Osteoblast (primary cell): ENCODE data around the gene TAB2. TPM values are rescaled to one million over a fixed set of nuclear protein-coding genes. Genes with fewer than 3 reads are reported as not detected.

Experiments used
- DNase-seq: peaks from one replicate; pipeline ENCODE4 v3.0.0; 2011; ENCODE audit warnings: low spot score, mixed read lengths; ENCODE audit not compliant: insufficient read length; ENCODE audit errors: missing footprints
- H2AFZ ChIP-seq: 2 replicates; pipeline ENCODE4 v1.6.0; 2011; ENCODE audit warnings: mild to moderate bottlenecking, low read length
- H3K27ac ChIP-seq: 2 replicates; pipeline ENCODE4 v1.5.1; 2011; ENCODE audit warnings: mild to moderate bottlenecking, low read depth, low read length, moderate library complexity
- H3K27me3 ChIP-seq: 2 replicates; pipeline ENCODE4 v1.6.0; 2012; ENCODE audit warnings: mild to moderate bottlenecking, control low read depth, inconsistent platforms, low read length, moderate library complexity; ENCODE audit not compliant: insufficient read depth
- H3K36me3 ChIP-seq: 2 replicates; pipeline ENCODE4 v1.5.1; 2011; ENCODE audit warnings: mild to moderate bottlenecking, low read length, control low read depth, moderate library complexity; ENCODE audit not compliant: insufficient read depth
- H3K4me1 ChIP-seq: 2 replicates; pipeline ENCODE4 v1.5.1; 2011; ENCODE audit warnings: mild to moderate bottlenecking, low read length, control low read depth, moderate library complexity; ENCODE audit not compliant: insufficient read depth
- H3K4me2 ChIP-seq: 2 replicates; pipeline ENCODE4 v1.6.0; 2011; ENCODE audit warnings: mild to moderate bottlenecking, low read length; ENCODE audit not compliant: insufficient read depth
- H3K4me3 ChIP-seq: fragments of 200-600 bp; sonication (generic); 3 replicates; pipeline ENCODE4 v1.5.1; 2012; ENCODE audit warnings: mild to moderate bottlenecking, low read length, inconsistent platforms; ENCODE audit not compliant: insufficient read depth
- H3K79me2 ChIP-seq: 2 replicates; pipeline ENCODE4 v1.6.0; 2012; ENCODE audit warnings: mild to moderate bottlenecking, low read length, control low read depth, inconsistent platforms; ENCODE audit not compliant: insufficient read depth
- H3K9me3 ChIP-seq: 2 replicates; pipeline ENCODE4 v1.5.1; 2011; ENCODE audit warnings: low read depth, low read length, control low read depth
- H4K20me1 ChIP-seq: 2 replicates; pipeline ENCODE4 v1.6.0; 2012; ENCODE audit warnings: mild to moderate bottlenecking, low read length, control low read depth; ENCODE audit not compliant: insufficient read depth
- total RNA-seq: library from RNA; depleted of rRNA; stranded (reverse); fragments of >200 nt; gene quantifications from 2 replicates; pipeline ENCODE4 v1.2.3, GENCODE V29; 2012
- TF ChIP-seq, protein P1 (sequence below): IDR thresholded peaks from 2 replicates; pipeline ENCODE4 v1.5.1; 2011; ENCODE audit warnings: mild to moderate bottlenecking, low read depth, low read length, moderate library complexity; ENCODE audit errors: extremely low read depth

Gene TAB2
- total RNA-seq, 1 donor = 28.2 TPM

DNA sequence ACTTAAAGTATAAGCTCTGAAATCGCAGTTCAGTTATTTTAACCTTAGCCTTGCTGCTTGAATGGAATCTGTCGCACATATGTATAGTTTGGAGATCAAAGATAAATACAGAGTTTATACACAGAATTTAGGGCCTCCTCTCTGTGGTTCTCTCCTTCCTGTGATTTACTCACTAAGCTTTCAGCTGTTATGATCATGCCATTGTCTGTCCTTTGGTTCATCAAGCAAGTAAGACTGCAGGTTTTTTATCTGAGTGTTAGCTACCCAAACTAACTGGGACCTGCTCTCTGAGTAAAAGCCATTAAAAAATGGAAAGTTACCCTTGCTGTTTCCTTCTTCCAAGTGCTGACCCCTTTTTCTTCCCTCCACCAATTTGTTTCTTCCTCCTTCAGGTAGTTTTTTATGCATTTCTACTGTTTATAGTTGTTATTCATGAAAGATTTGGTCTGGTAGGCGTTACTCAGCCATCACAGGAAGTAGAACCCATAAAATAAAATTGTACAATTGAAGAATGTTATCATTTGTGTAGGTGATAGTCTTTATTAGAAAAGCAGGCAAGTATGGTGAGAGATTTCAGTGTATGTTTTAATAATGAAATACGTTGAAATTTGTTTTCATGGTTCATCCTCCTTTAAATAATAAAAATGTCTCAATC lies 48.9 kb downstream of the TAB2 start:
- Histone ChIP-seq H3K4me1 (no peaks in the 10 kb centered on the region), H2AFZ (no peak overlapping the region), H3K4me3 (no peak overlapping the region), H3K79me2 (peaks cover 95% of the 10 kb centered on the region), H3K9me3 (no peaks in the 10 kb centered on the region), H3K27ac (no peak overlapping the region), H3K27me3 (no peaks in the 10 kb centered on the region), H3K4me2 (no peak overlapping the region), H3K36me3 (peaks cover 8% of the 10 kb centered on the region), H4K20me1 (peaks cover 78% of the 10 kb centered on the region)
- TF ChIP-seq, protein P1, sequence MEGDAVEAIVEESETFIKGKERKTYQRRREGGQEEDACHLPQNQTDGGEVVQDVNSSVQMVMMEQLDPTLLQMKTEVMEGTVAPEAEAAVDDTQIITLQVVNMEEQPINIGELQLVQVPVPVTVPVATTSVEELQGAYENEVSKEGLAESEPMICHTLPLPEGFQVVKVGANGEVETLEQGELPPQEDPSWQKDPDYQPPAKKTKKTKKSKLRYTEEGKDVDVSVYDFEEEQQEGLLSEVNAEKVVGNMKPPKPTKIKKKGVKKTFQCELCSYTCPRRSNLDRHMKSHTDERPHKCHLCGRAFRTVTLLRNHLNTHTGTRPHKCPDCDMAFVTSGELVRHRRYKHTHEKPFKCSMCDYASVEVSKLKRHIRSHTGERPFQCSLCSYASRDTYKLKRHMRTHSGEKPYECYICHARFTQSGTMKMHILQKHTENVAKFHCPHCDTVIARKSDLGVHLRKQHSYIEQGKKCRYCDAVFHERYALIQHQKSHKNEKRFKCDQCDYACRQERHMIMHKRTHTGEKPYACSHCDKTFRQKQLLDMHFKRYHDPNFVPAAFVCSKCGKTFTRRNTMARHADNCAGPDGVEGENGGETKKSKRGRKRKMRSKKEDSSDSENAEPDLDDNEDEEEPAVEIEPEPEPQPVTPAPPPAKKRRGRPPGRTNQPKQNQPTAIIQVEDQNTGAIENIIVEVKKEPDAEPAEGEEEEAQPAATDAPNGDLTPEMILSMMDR = no peak
- no peak for DNase-seq

DNA sequence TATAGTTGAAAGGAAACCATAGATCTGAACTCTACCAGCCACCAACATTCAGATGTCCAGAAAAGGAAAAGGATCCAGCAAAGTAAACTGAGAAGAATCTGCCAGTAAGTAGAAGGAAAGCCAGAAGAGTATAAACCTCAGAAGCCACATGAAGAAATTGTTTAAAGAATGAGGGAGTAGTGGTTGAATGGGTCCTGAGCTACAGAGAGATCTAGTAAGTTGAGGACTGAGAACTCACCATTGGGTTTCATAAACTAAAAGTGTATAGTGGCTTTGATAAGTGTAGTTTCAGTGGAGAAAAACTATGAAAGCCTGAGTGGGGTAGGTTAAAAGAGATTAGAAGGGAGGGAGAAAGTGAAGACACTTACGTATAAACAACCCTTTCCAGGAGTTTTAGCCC lies 50.6 kb downstream of the TAB2 start:
- Histone ChIP-seq H3K36me3 (peaks cover 10% of the 10 kb centered on the region), H3K4me3 (no peak overlapping the region), H2AFZ (no peak overlapping the region), H3K79me2 (peaks cover 87% of the 10 kb centered on the region), H3K9me3 (no peaks in the 10 kb centered on the region), H3K4me2 (no peak overlapping the region), H3K4me1 (no peaks in the 10 kb centered on the region), H4K20me1 (peaks cover 72% of the 10 kb centered on the region), H3K27me3 (no peaks in the 10 kb centered on the region), H3K27ac (no peak overlapping the region)
- no peak for DNase-seq
- TF ChIP-seq, protein P1 = no peak

DNA sequence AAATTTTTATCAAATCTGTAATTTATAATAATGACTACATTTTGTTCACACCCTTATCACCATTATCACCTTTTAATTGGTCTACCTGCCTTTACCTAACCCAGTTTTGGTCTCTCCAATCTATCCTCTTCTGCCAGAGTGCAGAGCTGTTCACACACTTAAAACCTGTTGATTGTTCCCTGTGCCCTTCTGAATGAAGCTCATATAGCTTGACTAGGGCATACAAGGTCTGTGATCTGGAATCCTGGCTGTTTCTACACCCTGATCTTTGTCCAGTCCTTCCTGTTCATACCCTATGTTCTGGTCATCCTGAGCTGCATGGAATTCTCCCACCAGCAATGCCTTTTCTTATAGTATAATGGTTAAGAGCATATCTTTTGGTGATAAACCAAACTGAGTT lies 53.6 kb downstream of the TAB2 start:
- H3K4me1 ChIP-seq = no peaks in the 10 kb centered on the region
- H2AFZ ChIP-seq = no peak overlapping the region
- no peaks in the 10 kb centered on the region for H3K27me3 ChIP-seq
- H3K79me2 ChIP-seq = peaks cover 80% of the 10 kb centered on the region
- no peak overlapping the region for H3K4me3 ChIP-seq
- DNase-seq = no peak
- H3K4me2 ChIP-seq = no peak overlapping the region
- peaks cover 10% of the 10 kb centered on the region for H3K36me3 ChIP-seq
- no peaks in the 10 kb centered on the region for H3K9me3 ChIP-seq
- H3K27ac ChIP-seq = no peak overlapping the region
- TF ChIP-seq, protein P1 = no peak
- peaks cover 51% of the 10 kb centered on the region for H4K20me1 ChIP-seq

DNA sequence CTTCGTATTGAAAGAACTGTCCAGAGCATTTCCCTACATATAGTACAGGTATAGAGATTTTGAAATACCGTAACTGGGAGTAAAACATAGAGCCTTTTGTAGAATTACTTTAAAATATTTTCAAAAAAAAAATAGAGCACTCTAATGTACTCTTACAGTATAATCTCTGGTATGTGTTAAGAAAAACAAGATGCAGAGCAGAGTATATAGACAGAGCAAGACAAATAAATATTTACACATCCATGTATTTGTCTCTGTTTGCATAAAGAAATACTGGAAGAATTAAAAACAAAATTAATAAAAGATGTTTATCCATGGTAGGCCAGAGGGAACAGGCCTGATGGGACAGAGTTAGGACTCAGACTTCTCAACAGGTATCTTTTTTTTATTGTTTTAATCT lies 54.5 kb downstream of the TAB2 start:
- no peak overlapping the region for H3K4me3 ChIP-seq
- no peak for DNase-seq
- peaks cover 43% of the 10 kb centered on the region for H4K20me1 ChIP-seq
- H3K27me3 ChIP-seq = no peaks in the 10 kb centered on the region
- TF ChIP-seq, protein P1 = no peak
- no peak overlapping the region for H3K4me2 ChIP-seq
- no peaks in the 10 kb centered on the region for H3K9me3 ChIP-seq
- H3K4me1 ChIP-seq = no peaks in the 10 kb centered on the region
- no peak overlapping the region for H2AFZ ChIP-seq
- H3K79me2 ChIP-seq = peaks cover 76% of the 10 kb centered on the region
- no peak overlapping the region for H3K27ac ChIP-seq
- H3K36me3 ChIP-seq = peaks cover 10% of the 10 kb centered on the region
